Heart left ventricle (tissue), 13 donors: ENCODE results near the gene CUBN.

ENCODE experiments used
- CTCF ChIP-seq, 12 donors: fragments of 200-600 bp; sonication (generic) in 4 of 12; IDR thresholded peaks; one replicate each; pipeline versions ENCODE4 v1.5.0 to v1.8.0; 2018 to 2022; ENCODE audit warnings: antibody characterized with exemption in 12 of 12, mild to moderate bottlenecking in 5 of 12
- POLR2A ChIP-seq, 2 donors: fragments of 450-650 bp; IDR thresholded peaks; one replicate each; pipeline ENCODE4 v1.6.1; 2017; ENCODE audit warnings: antibody characterized with exemption in 2 of 2, mild to moderate bottlenecking in 2 of 2, moderate library complexity in 2 of 2
- donor health status: ischemic (EF 13 %, LVEDD 7.1; RV severe dilation, severe dysfunction).
- donor health status: DM: no; HTN: yes; CAD: no.
- donor health status: DM: no; HTN: no; CAD: no.
- donor health status: ischemic (EF 25% LVEDD 6.9; RV normal size, moderate dysfunction).
- donor health status: ischemic (EF 25% LVEDD 5.7; RV mildly dilated, moderate dysfunction).
- donor health status: ischemic (EF 35%, LVEDD 5.7; RV mildly dilated, moderate dysfunction).
- donor health status: nonischemic (EF 11% LVEDD 7.7; RV severe dilation, severe dysfunction).
- donor health status: DM: yes; HTN: yes; CAD: no.
- donor health status: PGD.
- donor health status: ischemic (EF 29% LVEDD 5.4; RV normal size, mild dysfunction).
- donor health status: nonischemic (EF 23%, LVEDD 6.1; RV moderate dilation, normal function).

- TF ChIP-seq POLR2A (IDR thresholded peaks at IDR 0.05) = no peak
- no peak for TF ChIP-seq CTCF (IDR thresholded peaks at IDR 0.05)
Measured at GRCh38 chr10:16822027-16822426, 307.6 kb downstream of the CUBN start.
